Measurements from ENCODE around the gene EEFSEC. TPM values are rescaled to one million over a fixed set of nuclear protein-coding genes. Genes with fewer than 3 reads are reported as not detected.

Gene EEFSEC
- total and polyA plus RNA-seq, 7 experiments from 2014 or later = 17.3 to 31.4 (median 18.3) TPM

GRCh38 chr3:128413003-128413370 lies 259.7 kb downstream of the EEFSEC start:
- no peak overlapping the region for H3K27ac Mint-ChIP-seq
- DNase-seq = no peak
- Histone ChIP-seq H3K4me3 (ENCODE audit: low read length) (no peak overlapping the region), H3K4me1 (ENCODE audit: control insufficient read depth in 2 of 2, insufficient read depth in 2 of 2, low read length in 2 of 2) (no peaks in the 10 kb centered on the region), H3K27me3 (ENCODE audit: control insufficient read depth in 2 of 2, insufficient read depth in 2 of 2, low read length in 2 of 2) (no peaks in the 10 kb centered on the region), H3K27ac (ENCODE audit: low read depth, low read length) (no peak overlapping the region), H3K9me3 (ENCODE audit: control insufficient read depth in 2 of 3, low read length in 3 of 3) (no peaks in the 10 kb centered on the region), H3K36me3 (ENCODE audit: control insufficient read depth in 2 of 3, insufficient read depth in 3 of 3, low read length in 3 of 3) (peaks cover 0 to 10% (median 0%) of the 10 kb centered on the region in 3 experiments)
- CTCF ChIA-PET = no interaction called here
- no peaks in the 10 kb centered on the region for H3K27me3 Mint-ChIP-seq
- H3K4me1 Mint-ChIP-seq = peaks cover 0 to 14% (median 0%) of the 10 kb centered on the region in 7 donors
- peaks cover 0 to 2% (median 0%) of the 10 kb centered on the region in 11 donors for H3K9me3 Mint-ChIP-seq
- no peak overlapping the region for H3K4me3 Mint-ChIP-seq
- H3K36me3 Mint-ChIP-seq = peaks cover 0 to 7% (median 0%) of the 10 kb centered on the region in 5 donors
- no peak for ATAC-seq
- intact Hi-C loops (cut with micrococcal nuclease) = no loop called here
- POLR2A ChIA-PET = no interaction called here

- ChIA-PET CTCF (interaction anchor here (1.3 kb wide), 1 partner anchor 14 kb away, joined by 3 read pairs; no protein-coding TSS in a partner anchor), POLR2A (no interaction called here)
- H3K36me3 Mint-ChIP-seq = peaks cover 0 to 7% (median 0%) of the 10 kb centered on the region in 5 donors
- no peak overlapping the region for H3K27ac Mint-ChIP-seq
- H3K4me3 Mint-ChIP-seq = no peak overlapping the region
- no peaks in the 10 kb centered on the region for H3K27me3 Mint-ChIP-seq
- peaks cover 0 to 2% (median 0%) of the 10 kb centered on the region in 11 donors for H3K9me3 Mint-ChIP-seq
- Histone ChIP-seq H3K36me3 (ENCODE audit: control insufficient read depth in 2 of 3, insufficient read depth in 3 of 3, low read length in 3 of 3) (peaks cover 0 to 5% (median 0%) of the 10 kb centered on the region in 3 experiments), H3K27ac (ENCODE audit: low read depth, low read length) (no peak overlapping the region), H3K9me3 (ENCODE audit: control insufficient read depth in 2 of 3, low read length in 3 of 3) (no peaks in the 10 kb centered on the region), H3K4me1 (ENCODE audit: control insufficient read depth in 2 of 2, insufficient read depth in 2 of 2, low read length in 2 of 2) (no peaks in the 10 kb centered on the region), H3K4me3 (ENCODE audit: low read length) (no peak overlapping the region), H3K27me3 (ENCODE audit: control insufficient read depth in 2 of 2, insufficient read depth in 2 of 2, low read length in 2 of 2) (no peaks in the 10 kb centered on the region)
- ATAC-seq = no peak
- H3K4me1 Mint-ChIP-seq = peaks cover 0 to 16% (median 0%) of the 10 kb centered on the region in 7 donors
- intact Hi-C loops (cut with micrococcal nuclease) = no loop called here
- no peak for DNase-seq
These were observed 260.3 kb downstream of the EEFSEC start for GRCh38 chr3:128413413-128414205.

GRCh38 chr3:128415200-128415772 lies 262.0 kb downstream of the EEFSEC start:
- H3K27ac ChIP-seq (ENCODE audit: low read depth, low read length) = no peak overlapping the region
- intact Hi-C loops (cut with micrococcal nuclease) = no loop called here
- H3K9me3 Mint-ChIP-seq = peaks cover 0 to 2% (median 0%) of the 10 kb centered on the region in 11 donors
- no peak overlapping the region for H3K4me3 ChIP-seq (ENCODE audit: low read length)
- ATAC-seq (peak; percentile 60), DNase-seq (no peak)
- no peaks in the 10 kb centered on the region for H3K9me3 ChIP-seq (ENCODE audit: control insufficient read depth in 2 of 3, low read length in 3 of 3)
- ChIA-PET POLR2A (no interaction called here), CTCF (interaction anchor here (1.3 kb wide), 1 partner anchor 12 kb away, joined by 3 read pairs; no protein-coding TSS in a partner anchor)
- H3K4me1 Mint-ChIP-seq = peaks cover 0 to 16% (median 0%) of the 10 kb centered on the region in 7 donors
- no peaks in the 10 kb centered on the region for H3K27me3 Mint-ChIP-seq
- H3K27ac Mint-ChIP-seq = no peak overlapping the region
- no peaks in the 10 kb centered on the region for H3K4me1 ChIP-seq (ENCODE audit: control insufficient read depth in 2 of 2, insufficient read depth in 2 of 2, low read length in 2 of 2)
- no peaks in the 10 kb centered on the region for H3K27me3 ChIP-seq (ENCODE audit: control insufficient read depth in 2 of 2, insufficient read depth in 2 of 2, low read length in 2 of 2)
- H3K4me3 Mint-ChIP-seq = no peak overlapping the region
- peaks cover 0 to 10% (median 0%) of the 10 kb centered on the region in 5 donors for H3K36me3 Mint-ChIP-seq
- no peaks in the 10 kb centered on the region for H3K36me3 ChIP-seq (ENCODE audit: control insufficient read depth in 2 of 3, insufficient read depth in 3 of 3, low read length in 3 of 3)

GRCh38 chr3:128415773-128416577 lies 262.7 kb downstream of the EEFSEC start:
- intact Hi-C loops (cut with micrococcal nuclease) = no loop called here
- H3K9me3 ChIP-seq (ENCODE audit: control insufficient read depth in 2 of 3, low read length in 3 of 3) = no peaks in the 10 kb centered on the region
- peaks cover 0 to 16% (median 0%) of the 10 kb centered on the region in 7 donors for H3K4me1 Mint-ChIP-seq
- no peak overlapping the region for H3K4me3 ChIP-seq (ENCODE audit: low read length)
- ChIA-PET CTCF (no interaction called here), POLR2A (no interaction called here)
- no peaks in the 10 kb centered on the region for H3K27me3 Mint-ChIP-seq
- ATAC-seq (peak; percentile 58), DNase-seq (no peak)
- no peaks in the 10 kb centered on the region for H3K27me3 ChIP-seq (ENCODE audit: control insufficient read depth in 2 of 2, insufficient read depth in 2 of 2, low read length in 2 of 2)
- no peaks in the 10 kb centered on the region for H3K36me3 ChIP-seq (ENCODE audit: control insufficient read depth in 2 of 3, insufficient read depth in 3 of 3, low read length in 3 of 3)
- H3K27ac ChIP-seq (ENCODE audit: low read depth, low read length) = no peak overlapping the region
- no peaks in the 10 kb centered on the region for H3K4me1 ChIP-seq (ENCODE audit: control insufficient read depth in 2 of 2, insufficient read depth in 2 of 2, low read length in 2 of 2)
- H3K27ac Mint-ChIP-seq = no peak overlapping the region
- no peak overlapping the region for H3K4me3 Mint-ChIP-seq
- peaks cover 0 to 2% (median 0%) of the 10 kb centered on the region in 11 donors for H3K9me3 Mint-ChIP-seq
- H3K36me3 Mint-ChIP-seq = peaks cover 0 to 10% (median 0%) of the 10 kb centered on the region in 5 donors

GRCh38 chr3:128416578-128417211 lies 263.4 kb downstream of the EEFSEC start:
- Mint-ChIP-seq H3K27me3 (no peaks in the 10 kb centered on the region), H3K9me3 (peaks cover 0 to 2% (median 0%) of the 10 kb centered on the region in 11 donors), H3K4me3 (no peak overlapping the region), H3K36me3 (peaks cover 0 to 10% (median 0%) of the 10 kb centered on the region in 5 donors), H3K27ac (no peak overlapping the region), H3K4me1 (peaks cover 0 to 16% (median 0%) of the 10 kb centered on the region in 7 donors)
- intact Hi-C loops (cut with micrococcal nuclease) = no loop called here
- H3K36me3 ChIP-seq (ENCODE audit: control insufficient read depth in 2 of 3, insufficient read depth in 3 of 3, low read length in 3 of 3) = no peaks in the 10 kb centered on the region
- no peak overlapping the region for H3K4me3 ChIP-seq (ENCODE audit: low read length)
- no peaks in the 10 kb centered on the region for H3K9me3 ChIP-seq (ENCODE audit: control insufficient read depth in 2 of 3, low read length in 3 of 3)
- DNase-seq = no peak
- H3K4me1 ChIP-seq (ENCODE audit: control insufficient read depth in 2 of 2, insufficient read depth in 2 of 2, low read length in 2 of 2) = no peaks in the 10 kb centered on the region
- ChIA-PET CTCF (no interaction called here), POLR2A (no interaction called here)
- no peaks in the 10 kb centered on the region for H3K27me3 ChIP-seq (ENCODE audit: control insufficient read depth in 2 of 2, insufficient read depth in 2 of 2, low read length in 2 of 2)
- no peak overlapping the region for H3K27ac ChIP-seq (ENCODE audit: low read depth, low read length)
- ATAC-seq = peak; percentile 65

GRCh38 chr3:128418900-128419299 lies 265.6 kb downstream of the EEFSEC start:
- ChIA-PET CTCF (no interaction called here), POLR2A (no interaction called here)
- H3K36me3 Mint-ChIP-seq = peaks cover 0 to 3% (median 0%) of the 10 kb centered on the region in 5 donors
- H3K9me3 Mint-ChIP-seq = no peaks in the 10 kb centered on the region
- H3K27ac Mint-ChIP-seq = no peak overlapping the region
- H3K27me3 Mint-ChIP-seq = no peaks in the 10 kb centered on the region
- H3K27ac ChIP-seq (ENCODE audit: low read depth, low read length) = no peak overlapping the region
- no peak overlapping the region for H3K4me3 Mint-ChIP-seq
- intact Hi-C loops (cut with micrococcal nuclease) = no loop called here
- H3K4me1 Mint-ChIP-seq = peaks cover 0 to 14% (median 0%) of the 10 kb centered on the region in 7 donors
- H3K27me3 ChIP-seq (ENCODE audit: control insufficient read depth in 2 of 2, insufficient read depth in 2 of 2, low read length in 2 of 2) = no peaks in the 10 kb centered on the region
- no peak for ATAC-seq
- no peak overlapping the region for H3K4me3 ChIP-seq (ENCODE audit: low read length)
- H3K36me3 ChIP-seq (ENCODE audit: control insufficient read depth in 2 of 3, insufficient read depth in 3 of 3, low read length in 3 of 3) = no peaks in the 10 kb centered on the region
- no peaks in the 10 kb centered on the region for H3K9me3 ChIP-seq (ENCODE audit: control insufficient read depth in 2 of 3, low read length in 3 of 3)
- no peaks in the 10 kb centered on the region for H3K4me1 ChIP-seq (ENCODE audit: control insufficient read depth in 2 of 2, insufficient read depth in 2 of 2, low read length in 2 of 2)
- no peak for DNase-seq
